Brain microvascular endothelial cell (primary cell): ENCODE data around the gene POLR2A.

ENCODE experiments used
- DNase-seq: peaks from one replicate; pipeline ENCODE4 v3.0.0-alpha.2; 2020
- H3K27ac ChIP-seq: fragments of 250-450 bp; sonication (Bioruptor Pico); 2 replicates; pipeline ENCODE4 v1.5.1; 2020; ENCODE audit warnings: mild to moderate bottlenecking, moderate library complexity
- H3K27me3 ChIP-seq: fragments of 250-450 bp; sonication (Bioruptor Pico); replicated peaks from 2 replicates; pipeline ENCODE4 v1.5.1; 2020; ENCODE audit warnings: mild to moderate bottlenecking
- H3K36me3 ChIP-seq: fragments of 250-450 bp; sonication (Bioruptor Pico); replicated peaks from 2 replicates; pipeline ENCODE4 v1.5.1; 2020; ENCODE audit warnings: mild to moderate bottlenecking
- H3K4me3 ChIP-seq: 2 replicates; pipeline ENCODE4 v1.5.1; 2011; ENCODE audit warnings: low read depth, mild to moderate bottlenecking, control low read depth, low read length, moderate library complexity
- in situ Hi-C: cut with HindIII; loops from 2 replicates; pipeline ENCODE4 v1.10.0; 2017; ENCODE audit warnings: low sequenced_read_pairs, low pct_ligation_motif_present
- TF ChIP-seq, protein P1 (sequence below): IDR thresholded peaks from 2 replicates; pipeline ENCODE4 v1.5.1; 2011; ENCODE audit warnings: low read depth, mild to moderate bottlenecking, moderate library complexity, low read length, control low read depth, inconsistent platforms; ENCODE audit errors: missing control alignments

The POLR2A gene

DNA sequence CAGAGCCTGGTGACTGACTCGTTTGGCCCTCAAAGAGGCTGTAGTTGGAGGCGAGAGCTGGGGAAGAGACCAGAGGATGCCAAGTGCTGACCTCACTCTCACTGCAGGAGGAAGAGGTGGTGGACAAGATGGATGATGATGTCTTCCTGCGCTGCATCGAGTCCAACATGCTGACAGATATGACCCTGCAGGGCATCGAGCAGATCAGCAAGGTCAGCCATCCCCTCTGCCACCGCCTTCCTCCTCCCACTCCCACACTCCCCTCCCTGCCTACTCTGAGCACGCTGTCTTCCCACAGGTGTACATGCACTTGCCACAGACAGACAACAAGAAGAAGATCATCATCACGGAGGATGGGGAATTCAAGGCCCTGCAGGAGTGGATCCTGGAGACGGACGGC is 26.9 kb downstream of the POLR2A start:
- in situ Hi-C loops = no loop called here
- Histone ChIP-seq H3K36me3 (peaks cover 76% of the 10 kb centered on the region), H3K27ac (no peak overlapping the region), H3K4me3 (no peak overlapping the region), H3K27me3 (no peaks in the 10 kb centered on the region)
- DNase-seq = no peak
- TF ChIP-seq, protein P1, sequence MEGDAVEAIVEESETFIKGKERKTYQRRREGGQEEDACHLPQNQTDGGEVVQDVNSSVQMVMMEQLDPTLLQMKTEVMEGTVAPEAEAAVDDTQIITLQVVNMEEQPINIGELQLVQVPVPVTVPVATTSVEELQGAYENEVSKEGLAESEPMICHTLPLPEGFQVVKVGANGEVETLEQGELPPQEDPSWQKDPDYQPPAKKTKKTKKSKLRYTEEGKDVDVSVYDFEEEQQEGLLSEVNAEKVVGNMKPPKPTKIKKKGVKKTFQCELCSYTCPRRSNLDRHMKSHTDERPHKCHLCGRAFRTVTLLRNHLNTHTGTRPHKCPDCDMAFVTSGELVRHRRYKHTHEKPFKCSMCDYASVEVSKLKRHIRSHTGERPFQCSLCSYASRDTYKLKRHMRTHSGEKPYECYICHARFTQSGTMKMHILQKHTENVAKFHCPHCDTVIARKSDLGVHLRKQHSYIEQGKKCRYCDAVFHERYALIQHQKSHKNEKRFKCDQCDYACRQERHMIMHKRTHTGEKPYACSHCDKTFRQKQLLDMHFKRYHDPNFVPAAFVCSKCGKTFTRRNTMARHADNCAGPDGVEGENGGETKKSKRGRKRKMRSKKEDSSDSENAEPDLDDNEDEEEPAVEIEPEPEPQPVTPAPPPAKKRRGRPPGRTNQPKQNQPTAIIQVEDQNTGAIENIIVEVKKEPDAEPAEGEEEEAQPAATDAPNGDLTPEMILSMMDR = no peak

DNA sequence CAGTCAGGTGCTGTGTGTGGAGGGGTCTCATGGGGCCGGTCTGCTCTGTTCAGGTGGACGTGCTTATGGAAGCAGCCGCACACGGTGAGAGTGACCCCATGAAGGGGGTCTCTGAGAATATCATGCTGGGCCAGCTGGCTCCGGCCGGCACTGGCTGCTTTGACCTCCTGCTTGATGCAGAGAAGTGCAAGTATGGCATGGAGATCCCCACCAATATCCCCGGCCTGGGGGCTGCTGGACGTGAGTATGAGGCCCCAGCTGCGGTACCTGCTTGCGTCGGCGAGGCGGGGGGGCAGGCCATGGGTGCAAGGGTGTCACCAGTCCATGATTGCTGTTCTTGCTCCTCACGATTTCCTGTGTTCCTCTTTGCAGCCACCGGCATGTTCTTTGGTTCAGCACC is 27.9 kb downstream of the POLR2A start:
- Histone ChIP-seq H3K36me3 (peaks cover 69% of the 10 kb centered on the region), H3K27me3 (no peaks in the 10 kb centered on the region), H3K4me3 (no peak overlapping the region), H3K27ac (no peak overlapping the region)
- in situ Hi-C loops = no loop called here
- no peak for DNase-seq
- TF ChIP-seq, protein P1 = no peak

DNA sequence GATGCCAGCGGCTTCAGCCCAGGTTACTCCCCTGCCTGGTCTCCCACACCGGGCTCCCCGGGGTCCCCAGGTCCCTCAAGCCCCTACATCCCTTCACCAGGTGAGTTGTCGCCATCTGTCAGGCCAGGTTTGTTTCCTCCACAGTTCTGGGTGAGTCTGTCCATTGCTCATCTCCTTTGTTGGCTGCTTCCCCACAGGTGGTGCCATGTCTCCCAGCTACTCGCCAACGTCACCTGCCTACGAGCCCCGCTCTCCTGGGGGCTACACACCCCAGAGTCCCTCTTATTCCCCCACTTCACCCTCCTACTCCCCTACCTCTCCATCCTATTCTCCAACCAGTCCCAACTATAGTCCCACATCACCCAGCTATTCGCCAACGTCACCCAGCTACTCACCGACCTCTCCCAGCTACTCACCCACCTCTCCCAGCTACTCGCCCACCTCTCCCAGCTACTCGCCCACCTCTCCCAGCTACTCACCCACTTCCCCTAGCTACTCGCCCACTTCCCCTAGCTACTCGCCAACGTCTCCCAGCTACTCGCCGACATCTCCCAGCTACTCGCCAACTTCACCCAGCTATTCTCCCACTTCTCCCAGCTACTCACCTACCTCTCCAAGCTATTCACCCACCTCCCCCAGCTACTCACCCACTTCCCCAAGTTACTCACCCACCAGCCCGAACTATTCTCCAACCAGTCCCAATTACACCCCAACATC is 28.8 kb downstream of the POLR2A start:
- no peak overlapping the region for H3K4me3 ChIP-seq
- H3K27me3 ChIP-seq = no peaks in the 10 kb centered on the region
- no peak for DNase-seq
- in situ Hi-C loops = no loop called here
- TF ChIP-seq, protein P1 = no peak
- no peak overlapping the region for H3K27ac ChIP-seq
- peaks cover 67% of the 10 kb centered on the region for H3K36me3 ChIP-seq

DNA sequence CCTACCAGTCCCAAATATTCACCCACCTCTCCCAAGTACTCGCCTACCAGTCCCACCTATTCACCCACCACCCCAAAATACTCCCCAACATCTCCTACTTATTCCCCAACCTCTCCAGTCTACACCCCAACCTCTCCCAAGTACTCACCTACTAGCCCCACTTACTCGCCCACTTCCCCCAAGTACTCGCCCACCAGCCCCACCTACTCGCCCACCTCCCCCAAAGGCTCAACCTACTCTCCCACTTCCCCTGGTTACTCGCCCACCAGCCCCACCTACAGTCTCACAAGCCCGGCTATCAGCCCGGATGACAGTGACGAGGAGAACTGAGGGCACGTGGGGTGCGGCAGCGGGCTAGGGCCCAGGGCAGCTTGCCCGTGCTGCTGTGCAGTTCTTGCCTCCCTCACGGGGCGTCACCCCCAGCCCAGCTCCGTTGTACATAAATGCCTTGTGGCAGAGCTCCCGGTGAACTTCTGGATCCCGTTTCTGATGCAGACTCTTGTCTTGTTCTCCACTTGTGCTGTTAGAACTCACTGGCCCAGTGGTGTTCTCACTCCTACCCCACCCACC is 29.8 kb downstream of the POLR2A start:
- H3K4me3 ChIP-seq = no peak overlapping the region
- in situ Hi-C loops = no loop called here
- DNase-seq = no peak
- TF ChIP-seq, protein P1 = no peak
- H3K27me3 ChIP-seq = no peaks in the 10 kb centered on the region
- H3K36me3 ChIP-seq = peaks cover 60% of the 10 kb centered on the region
- no peak overlapping the region for H3K27ac ChIP-seq

DNA sequence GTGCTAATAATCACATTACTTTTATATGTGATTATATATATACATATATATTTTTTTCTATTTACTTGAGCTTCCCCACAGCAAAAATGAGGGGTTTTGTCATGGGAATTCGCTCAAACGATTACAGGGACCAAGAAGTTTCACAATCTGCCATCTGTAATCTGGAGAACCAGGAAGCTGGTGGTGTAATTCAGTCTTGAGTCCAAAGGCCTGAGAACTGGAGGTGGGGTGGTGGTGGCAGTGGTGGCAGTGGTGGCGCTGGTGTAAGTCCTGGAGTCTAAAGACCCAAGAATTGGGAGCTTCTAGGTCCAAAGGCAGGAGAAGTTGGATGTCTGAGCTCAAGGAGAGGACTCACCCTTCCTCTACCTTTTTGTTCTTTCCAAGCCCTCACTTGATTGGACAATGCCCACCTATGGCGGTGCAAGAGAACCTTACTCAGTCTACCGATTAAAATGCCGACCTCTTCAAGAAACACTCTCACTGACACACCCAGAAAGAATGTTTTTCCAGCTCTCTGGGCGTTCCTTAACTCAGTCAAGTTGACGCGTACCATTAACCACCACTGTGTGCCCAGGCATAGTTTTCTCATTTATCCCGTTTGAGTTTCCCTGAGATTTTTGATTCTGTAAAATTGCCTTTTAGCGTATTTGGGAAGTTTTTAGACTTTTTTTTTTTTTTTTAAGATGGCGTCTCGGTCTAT is 31.9 kb downstream of the POLR2A start:
- TF ChIP-seq, protein P1 = no peak
- H3K27ac ChIP-seq = no peak overlapping the region
- in situ Hi-C loops = no loop called here
- no peak overlapping the region for H3K4me3 ChIP-seq
- H3K36me3 ChIP-seq = peaks cover 38% of the 10 kb centered on the region
- DNase-seq = peak; percentile 15
- H3K27me3 ChIP-seq = no peaks in the 10 kb centered on the region
